Heart left ventricle (tissue), 16 donors: Measurements from ENCODE around the gene CAPN2. TPM values are rescaled to one million over a fixed set of nuclear protein-coding genes. Genes with fewer than 3 reads are reported as not detected.
"Not testable (repeated sequence)": the region's sequence is repeated elsewhere in the genome, so short reads cannot be mapped to it uniquely, and the experiment has no call there.

Experiments
- ATAC-seq, 4 donors: fragments of 200-7000 bp; cut with Tn5 transposase; one replicate each; pipeline ENCODE4 v1.9.1; 2020 to 2022; ENCODE audit warnings: moderate library complexity in 4 of 4, mild to moderate bottlenecking in 3 of 4, moderate number of reproducible peaks in 1 of 4
- DNase-seq, 5 donors: peaks; one replicate each; pipeline ENCODE4 v3.0.0-alpha.2; 2020
- H3K27ac ChIP-seq, 12 donors: fragments of 200-600 bp; sonication (generic) in 4 of 12; one replicate each; pipeline versions ENCODE4 v1.5.0 to v1.8.0; 2016 to 2022; ENCODE audit warnings: mild to moderate bottlenecking in 2 of 12
- H3K27me3 ChIP-seq, 9 donors: fragments of 200-600 bp; sonication (generic) in 2 of 9; one replicate each; pipeline versions ENCODE4 v1.5.1 to v1.8.0; 2016 to 2022; ENCODE audit warnings: mild to moderate bottlenecking in 3 of 9
- H3K36me3 ChIP-seq, 9 donors: fragments of 200-600 bp; sonication (generic) in 2 of 9; one replicate each; pipeline versions ENCODE4 v1.5.0 to v1.8.0; 2018 to 2022; ENCODE audit warnings: mild to moderate bottlenecking in 2 of 9
- H3K4me1 ChIP-seq, 12 donors: fragments of 200-600 bp; sonication (generic) in 4 of 12; one replicate each; pipeline versions ENCODE4 v1.5.0 to v1.8.0; 2016 to 2022; ENCODE audit warnings: mild to moderate bottlenecking in 3 of 12
- H3K4me3 ChIP-seq, 12 donors: fragments of 200-600 bp; sonication (generic) in 4 of 12; one replicate each; pipeline versions ENCODE4 v1.5.0 to v1.8.0; 2017 to 2022; ENCODE audit warnings: mild to moderate bottlenecking in 9 of 12, moderate library complexity in 4 of 12
- H3K9me3 ChIP-seq, 12 donors: fragments of 200-600 bp; sonication (generic) in 4 of 12; one replicate each; pipeline versions ENCODE4 v1.5.0 to v1.8.0; 2016 to 2022; ENCODE audit warnings: mild to moderate bottlenecking in 1 of 12
- POLR2A ChIP-seq, 2 donors: fragments of 450-650 bp; IDR thresholded peaks; one replicate each; pipeline ENCODE4 v1.6.1; 2017; ENCODE audit warnings: antibody characterized with exemption in 2 of 2, mild to moderate bottlenecking in 2 of 2, moderate library complexity in 2 of 2
- WGBS, 4 donors: extraction: QIAGEN DNeasy Blood & Tissue Kit in 2 of 4; methylation state at CpG; one replicate each; pipeline versions ENCODE4 v1.1.5 to v1.1.7; 2013 to 2018; 5-methylcytosine and 5-hydroxymethylcytosine counted together
- intact Hi-C, 10 donors: fragments of 100-400 bp; cut with DNase I; formaldehyde crosslinking; loops; one replicate each; pipeline versions ENCODE4 v1.11.1 to v1.14.2; 2022
- polyA plus RNA-seq, 2 donors: library from polyadenylated mRNA; stranded (reverse); fragments of 200-250 nt; gene quantifications; one replicate each; pipeline ENCODE4 v1.2.3, GENCODE V29; 2013
- total RNA-seq, 9 donors: library from RNA; depleted of rRNA in 2 of 9; stranded (reverse); fragments of >200 nt in 2 of 9; fragmentation: NEBNext Ultra II Directional in 3 of 9; extraction: Animal tissue kit (Norgen Biotek cat#: 25700) in 3 of 9; gene quantifications; one replicate each; pipeline versions ENCODE4 v1.1.0 to v1.2.4, GENCODE V29; 2016 to 2023
- TF ChIP-seq, protein P1 (sequence below), 12 donors: fragments of 200-600 bp; sonication (generic) in 4 of 12; IDR thresholded peaks; one replicate each; pipeline versions ENCODE4 v1.5.0 to v1.8.0; 2018 to 2022; ENCODE audit warnings: antibody characterized with exemption in 12 of 12, mild to moderate bottlenecking in 5 of 12
- donor health status: ischemic (EF 13 %, LVEDD 7.1; RV severe dilation, severe dysfunction).
- donor health status: healthy with polysubstance abuse.
- donor health status: DM: no; HTN: yes; CAD: no.
- donor health status: DM: no; HTN: no; CAD: no.
- donor health status: ischemic (EF 25% LVEDD 6.9; RV normal size, moderate dysfunction).
- donor health status: ischemic (EF 25% LVEDD 5.7; RV mildly dilated, moderate dysfunction).
- donor health status: healthy.
- donor health status: DM: yes; HTN: yes; CAD: no.
- donor health status: ischemic (EF 35%, LVEDD 5.7; RV mildly dilated, moderate dysfunction).
- donor health status: nonischemic (EF 11% LVEDD 7.7; RV severe dilation, severe dysfunction).
- donor health status: DM: yes; HTN: yes; CAD: no.
- donor health status: PGD.
- donor health status: ischemic (EF 29% LVEDD 5.4; RV normal size, mild dysfunction).
- donor health status: nonischemic (EF 23%, LVEDD 6.1; RV moderate dilation, normal function).

Gene CAPN2
- total and polyA plus RNA-seq, 11 donors: 54.4 to 115 (median 81.8) TPM

DNA sequence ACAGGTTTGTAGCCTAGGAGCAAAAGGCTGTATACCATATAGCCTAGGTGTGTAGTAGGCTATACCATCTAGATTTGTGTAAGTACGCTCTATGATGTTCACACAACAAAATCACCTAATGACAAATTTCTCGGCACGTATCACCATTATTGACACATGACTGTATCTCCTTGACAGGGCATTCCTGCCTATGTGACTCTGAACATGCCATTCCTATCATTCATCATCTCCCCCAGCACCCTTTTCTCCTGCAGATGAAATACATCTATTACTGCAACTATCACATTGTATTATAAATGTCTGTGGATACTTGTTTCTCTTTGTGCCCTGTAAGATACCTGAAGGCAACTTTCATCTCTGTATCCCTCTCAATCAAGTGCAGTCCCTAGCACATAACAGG is 103.5 kb downstream of the CAPN2 start:
- Histone ChIP-seq H3K4me1 (peaks cover 0 to 31% (median 24%) of the 10 kb centered on the region in 12 donors), H3K27ac (no peak overlapping the region), H3K9me3 (no peaks in the 10 kb centered on the region), H3K27me3 (no peaks in the 10 kb centered on the region), H3K4me3 (no peak overlapping the region), H3K36me3 (peaks cover 0 to 52% (median 29%) of the 10 kb centered on the region in 9 donors)
- WGBS, 4 donors: 65 to 73% (median 69%) methylated on average over 3 of the region's 3 CpGs
- DNase-seq (no peak), ATAC-seq (no peak)
- intact Hi-C loops: no loop called here
- TF ChIP-seq, protein P1, sequence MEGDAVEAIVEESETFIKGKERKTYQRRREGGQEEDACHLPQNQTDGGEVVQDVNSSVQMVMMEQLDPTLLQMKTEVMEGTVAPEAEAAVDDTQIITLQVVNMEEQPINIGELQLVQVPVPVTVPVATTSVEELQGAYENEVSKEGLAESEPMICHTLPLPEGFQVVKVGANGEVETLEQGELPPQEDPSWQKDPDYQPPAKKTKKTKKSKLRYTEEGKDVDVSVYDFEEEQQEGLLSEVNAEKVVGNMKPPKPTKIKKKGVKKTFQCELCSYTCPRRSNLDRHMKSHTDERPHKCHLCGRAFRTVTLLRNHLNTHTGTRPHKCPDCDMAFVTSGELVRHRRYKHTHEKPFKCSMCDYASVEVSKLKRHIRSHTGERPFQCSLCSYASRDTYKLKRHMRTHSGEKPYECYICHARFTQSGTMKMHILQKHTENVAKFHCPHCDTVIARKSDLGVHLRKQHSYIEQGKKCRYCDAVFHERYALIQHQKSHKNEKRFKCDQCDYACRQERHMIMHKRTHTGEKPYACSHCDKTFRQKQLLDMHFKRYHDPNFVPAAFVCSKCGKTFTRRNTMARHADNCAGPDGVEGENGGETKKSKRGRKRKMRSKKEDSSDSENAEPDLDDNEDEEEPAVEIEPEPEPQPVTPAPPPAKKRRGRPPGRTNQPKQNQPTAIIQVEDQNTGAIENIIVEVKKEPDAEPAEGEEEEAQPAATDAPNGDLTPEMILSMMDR (IDR thresholded peaks at IDR 0.05): no peak
- no peak for TF ChIP-seq POLR2A (IDR thresholded peaks at IDR 0.05)

GRCh38 chr1:223817265-223817664 is 104.9 kb downstream of the CAPN2 start:
- ATAC-seq, H3K27ac ChIP-seq, intact Hi-C loops, H3K27me3 ChIP-seq, DNase-seq, H3K9me3 ChIP-seq, H3K4me3 ChIP-seq: not testable (repeated sequence)
- Histone ChIP-seq H3K36me3 (peaks cover 0 to 55% (median 26%) of the 10 kb centered on the region in 9 donors), H3K4me1 (peaks cover 0 to 36% (median 27%) of the 10 kb centered on the region in 12 donors)

DNA sequence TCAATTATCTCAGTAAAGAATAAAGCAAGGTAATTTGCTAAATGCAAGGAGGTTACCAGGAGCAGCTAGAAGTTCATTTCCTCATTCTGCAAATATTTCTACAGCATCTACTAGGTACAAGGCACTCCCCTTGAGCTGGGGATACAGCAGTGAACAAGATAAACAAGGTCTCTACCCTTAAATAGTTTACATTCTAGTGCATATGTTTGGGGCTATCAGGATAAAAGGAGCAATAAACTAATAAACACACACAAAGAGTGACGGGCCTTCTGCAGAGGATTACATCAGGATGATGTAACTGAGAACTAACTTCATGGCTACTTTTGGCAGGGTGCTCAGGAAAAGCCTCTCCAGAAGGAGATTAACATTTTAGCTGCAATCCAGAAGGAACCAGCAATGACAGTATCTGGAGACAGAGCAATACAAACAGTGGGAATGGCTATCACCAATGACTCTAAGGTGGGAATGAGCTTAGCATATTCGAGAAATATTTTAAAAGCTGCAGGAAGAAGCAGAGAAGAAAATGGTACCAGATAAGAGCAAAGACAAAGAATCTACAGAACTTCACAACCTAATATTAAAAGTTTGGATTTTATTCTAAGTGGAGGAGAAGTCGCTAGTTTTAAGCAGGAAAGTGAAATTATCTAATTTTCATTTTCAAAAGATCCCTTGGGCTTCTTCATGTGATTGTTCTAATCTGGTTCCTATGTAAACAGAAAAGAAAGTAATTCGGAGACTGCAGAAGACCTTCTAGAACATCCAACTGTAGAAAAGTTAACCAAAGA is 107.6 kb downstream of the CAPN2 start:
- Histone ChIP-seq H3K4me3 (peak overlapping the region in 2 of 12 donors; percentile 4 to 27), H3K36me3 (peaks cover 0 to 34% (median 3%) of the 10 kb centered on the region in 9 donors), H3K27me3 (no peaks in the 10 kb centered on the region), H3K4me1 (peaks cover 0 to 53% (median 25%) of the 10 kb centered on the region in 12 donors), H3K27ac (peak overlapping the region in 7 of 12 donors; percentile 1 to 55 (median 41)), H3K9me3 (no peaks in the 10 kb centered on the region)
- intact Hi-C loops: loop anchor here in 1 of 10 donors (2.0 kb wide), 1 partner anchor 15 kb away; no protein-coding TSS in a partner anchor
- no peak for TF ChIP-seq POLR2A (IDR thresholded peaks at IDR 0.05)
- TF ChIP-seq, protein P1 (IDR thresholded peaks at IDR 0.05): no peak
- DNase-seq (no peak), ATAC-seq (peak; percentile 21 to 88 (median 77))
- 43 to 49% (median 46%) methylated on average over 4 of the region's 4 CpGs for WGBS, 4 donors

- ATAC-seq (peak in 2 of 4 donors; percentile 48 to 51), DNase-seq (no peak)
- Histone ChIP-seq H3K9me3 (no peaks in the 10 kb centered on the region), H3K36me3 (peaks cover 0 to 34% (median 3%) of the 10 kb centered on the region in 9 donors), H3K4me3 (peak overlapping the region in 2 of 12 donors; percentile 4 to 27), H3K4me1 (peaks cover 0 to 53% (median 20%) of the 10 kb centered on the region in 12 donors), H3K27ac (peak overlapping the region in 7 of 12 donors; percentile 1 to 55 (median 41)), H3K27me3 (no peaks in the 10 kb centered on the region)
- 68 to 76% (median 73%) methylated on average over 2 of the region's 2 CpGs for WGBS, 4 donors
- TF ChIP-seq, protein P1 (IDR thresholded peaks at IDR 0.05): no peak
- no peak for TF ChIP-seq POLR2A (IDR thresholded peaks at IDR 0.05)
- intact Hi-C loops: loop anchor here in 1 of 10 donors (2.0 kb wide), 1 partner anchor 14 kb away; no protein-coding TSS in a partner anchor
Observed at GRCh38 chr1:223820515-223820858, 108.1 kb downstream of the CAPN2 start.
